SK-N-SH (cell line): ENCODE results near the gene BNIP3.

Source experiments
- CHD2 ChIP-seq: fragments of 150-350 bp; IDR thresholded peaks from 2 replicates; pipeline ENCODE4 v1.6.1; 2018; ENCODE audit warnings: low read length; ENCODE audit not compliant: partially characterized antibody
- CTCF ChIP-seq: fragments of 200-600 bp; sonication (generic); IDR thresholded peaks from 2 replicates; pipeline ENCODE4 v1.6.1; 2017; ENCODE audit warnings: antibody characterized with exemption, mild to moderate bottlenecking, moderate library complexity
- POLR2AphosphoS5 ChIP-seq: IDR thresholded peaks from 2 replicates; pipeline ENCODE4 v1.6.1; 2012; ENCODE audit warnings: low read depth, low read length
- RFX5 ChIP-seq: IDR thresholded peaks from 2 replicates; pipeline ENCODE4 v1.6.1; 2012; ENCODE audit warnings: mild to moderate bottlenecking, improper control_type of control experiment, low read length
- YY1 ChIP-seq: IDR thresholded peaks from 2 replicates; pipeline ENCODE4 v1.4.0; 2012; ENCODE audit warnings: low read depth, mild to moderate bottlenecking

- no peak for TF ChIP-seq CTCF
- no peak for TF ChIP-seq RFX5
- TF ChIP-seq CHD2, result no peak
- no peak for TF ChIP-seq POLR2AphosphoS5
- no peak for TF ChIP-seq YY1
Measured at GRCh38 chr10:131975796-131976195, 5.9 kb downstream of the BNIP3 start.
